GM03348 (cell line): ENCODE data around the gene SHISA6.

Experiments used
- DNase-seq: peaks from one replicate; pipeline ENCODE4 v3.0.0; 2012; ENCODE audit warnings: low spot score

SHISA6 gene

DNA sequence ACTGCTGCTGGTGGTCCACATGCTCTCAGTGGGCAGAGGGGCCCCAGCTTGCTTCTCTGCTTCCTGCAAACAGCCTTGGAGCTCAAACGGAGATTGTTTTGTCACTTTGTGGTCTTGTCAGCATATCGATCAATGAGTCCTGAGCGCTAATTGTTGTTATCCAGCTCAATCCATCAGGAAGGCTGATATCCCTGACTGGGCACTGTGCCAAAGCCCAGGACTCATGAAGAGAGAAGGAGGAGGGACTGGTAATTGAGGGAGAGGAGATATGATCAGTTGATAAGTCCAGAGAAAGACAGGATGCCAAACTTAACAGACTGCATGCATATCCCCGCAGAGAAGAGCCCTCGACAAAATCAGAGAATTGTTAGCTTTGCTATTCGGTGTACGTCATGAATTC, 298.6 kb downstream of the SHISA6 start:
- DNase-seq = no peak

DNA sequence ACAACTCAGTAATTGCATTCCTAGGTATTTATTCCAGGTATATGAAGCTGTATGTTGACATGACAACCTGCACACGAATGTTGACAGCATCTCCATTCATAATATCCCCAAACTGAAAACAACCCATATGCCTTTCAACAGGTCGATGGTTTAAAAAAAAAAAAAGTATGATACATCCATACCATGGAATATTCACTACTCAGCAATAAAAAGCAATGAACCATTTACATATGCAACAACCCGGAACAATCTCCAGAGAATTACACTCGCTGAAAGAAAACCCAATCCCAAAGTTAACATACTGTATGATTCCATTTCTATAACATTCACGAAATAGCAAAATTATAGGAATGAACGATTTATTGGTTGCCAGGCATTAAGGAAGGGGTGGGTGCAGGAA, 304.0 kb downstream of the SHISA6 start:
- no peak for DNase-seq

DNA sequence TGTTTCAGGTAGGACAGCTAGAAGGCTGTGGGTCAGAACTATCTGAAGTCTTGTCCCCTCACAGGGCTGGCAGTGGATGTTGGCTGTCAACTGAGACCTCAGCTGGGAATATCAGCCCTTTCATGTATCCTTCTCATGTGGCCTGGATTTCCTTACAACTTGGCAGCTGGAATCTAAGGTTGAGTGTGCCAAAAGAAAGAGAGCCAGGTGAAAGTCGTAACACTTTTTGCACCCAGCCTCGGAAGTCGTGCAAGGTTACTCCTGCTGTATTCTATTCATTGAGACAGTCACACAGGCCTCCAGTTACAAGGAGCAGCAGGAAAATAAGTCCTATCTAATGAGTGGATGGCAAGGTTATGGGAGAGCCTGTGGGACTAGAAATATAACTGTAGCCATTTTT, 304.7 kb downstream of the SHISA6 start:
- DNase-seq = no peak

DNA sequence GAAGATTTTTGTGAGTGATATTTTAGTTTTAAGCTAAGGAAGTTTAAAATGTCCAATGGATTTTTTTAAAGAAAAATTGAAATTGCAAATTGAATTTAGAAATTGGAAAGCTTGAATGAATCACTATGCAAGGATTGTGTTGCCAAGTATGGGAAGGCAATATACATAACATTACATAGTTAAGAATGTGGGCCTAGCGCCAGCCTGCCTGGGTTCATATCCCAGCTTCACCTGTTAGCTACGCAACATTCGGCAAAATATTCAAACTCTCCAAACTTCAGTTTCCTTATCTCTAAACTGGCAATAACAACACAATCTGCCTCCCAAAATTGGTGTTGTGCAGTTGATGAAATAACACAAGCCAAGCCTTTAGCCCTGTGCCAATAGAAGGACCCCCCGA, 306.8 kb downstream of the SHISA6 start:
- DNase-seq = no peak

DNA sequence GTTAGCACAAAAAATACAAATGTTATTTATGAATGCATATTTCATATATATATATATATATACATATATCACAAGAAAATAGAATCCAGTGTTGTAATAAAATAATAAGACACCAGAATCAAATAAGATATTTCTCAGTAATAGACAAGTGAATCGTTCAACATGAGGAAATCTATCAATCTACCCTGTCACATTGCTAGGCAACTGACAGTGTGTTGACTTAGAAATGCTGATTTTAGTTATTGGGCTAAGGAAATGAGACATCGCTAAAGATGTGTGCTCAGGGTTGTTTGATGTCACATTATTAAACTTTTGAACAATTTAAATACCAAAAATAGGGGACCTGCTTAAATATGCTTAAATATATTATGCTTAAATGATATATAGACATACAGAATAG, 307.4 kb downstream of the SHISA6 start:
- no peak for DNase-seq

DNA sequence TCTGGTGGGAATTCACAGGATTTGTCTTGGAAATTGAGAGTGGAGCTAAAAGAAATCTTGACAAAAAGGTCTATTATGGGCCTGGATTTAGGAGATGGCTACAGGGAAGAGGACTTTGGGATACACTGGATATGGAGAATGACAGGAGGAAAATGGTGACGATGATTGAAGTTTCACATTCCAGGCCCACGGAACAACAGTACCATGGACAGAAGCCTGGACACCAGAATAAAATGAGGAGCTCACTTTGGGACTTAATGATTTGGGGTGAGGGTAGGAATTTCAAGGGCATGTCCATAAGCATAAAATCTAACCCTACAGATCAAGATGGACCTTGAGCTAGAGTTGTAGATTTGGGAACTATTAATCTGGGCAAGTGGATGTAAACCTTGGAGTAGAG, 309.4 kb downstream of the SHISA6 start:
- DNase-seq = no peak

DNA sequence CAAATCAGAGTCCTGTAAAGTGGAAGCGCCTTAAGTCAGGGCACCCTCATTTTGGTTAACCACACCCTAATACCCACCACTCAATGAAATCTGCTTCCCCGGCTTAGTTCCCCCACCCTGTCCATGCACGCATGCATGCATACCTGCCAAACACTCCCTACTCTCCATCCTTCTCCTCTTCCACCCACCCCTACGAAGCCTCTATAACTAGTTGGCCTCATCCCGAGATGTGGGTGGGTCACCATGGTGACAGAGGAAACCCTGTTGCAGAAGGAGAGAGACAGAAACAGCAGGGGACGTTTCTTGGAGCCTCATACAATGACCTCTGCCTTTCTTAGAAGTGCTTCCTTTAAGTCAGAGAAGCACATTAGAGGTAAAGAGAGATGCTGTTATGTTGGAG, 310.4 kb downstream of the SHISA6 start:
- no peak for DNase-seq

DNA sequence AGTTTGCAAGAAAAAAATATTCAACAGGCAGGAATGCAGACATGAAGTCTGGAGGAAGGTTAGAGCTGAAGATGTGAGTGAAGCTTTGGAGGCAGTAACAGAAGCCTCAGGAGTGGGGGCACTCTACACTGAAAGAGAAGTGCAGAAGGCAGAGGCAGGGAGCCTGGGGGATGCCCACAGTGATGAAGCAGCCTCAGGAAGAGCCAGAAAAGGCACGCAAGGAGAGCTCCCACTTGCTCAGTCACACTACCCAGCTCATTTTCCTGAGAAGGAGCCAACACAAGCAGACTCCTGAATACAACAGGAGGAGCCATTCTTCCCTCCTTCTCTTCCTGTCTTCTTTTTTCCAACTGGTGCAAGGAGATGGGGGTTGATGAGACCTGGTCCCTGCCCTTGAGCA, 312.1 kb downstream of the SHISA6 start:
- DNase-seq = no peak

DNA sequence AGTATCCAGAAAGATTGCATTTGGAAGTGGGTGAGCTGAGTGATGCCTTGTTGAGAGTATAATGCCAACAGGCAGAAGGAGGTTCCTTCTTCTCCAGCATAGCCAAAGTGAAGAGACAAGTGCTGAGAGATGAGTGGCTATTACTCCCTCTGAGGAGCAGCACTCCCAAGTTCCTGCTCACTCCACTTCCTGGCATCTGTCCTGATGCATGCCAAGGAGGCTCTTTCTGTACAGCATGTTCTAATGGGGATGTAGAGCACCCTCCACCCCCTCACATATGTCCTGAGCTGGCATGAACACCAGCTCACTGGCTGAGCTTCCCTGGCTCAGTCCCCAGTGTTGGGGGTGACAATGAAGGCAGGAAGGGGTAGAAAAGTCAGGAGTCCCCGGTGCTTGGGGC, 313.0 kb downstream of the SHISA6 start:
- DNase-seq = no peak

DNA sequence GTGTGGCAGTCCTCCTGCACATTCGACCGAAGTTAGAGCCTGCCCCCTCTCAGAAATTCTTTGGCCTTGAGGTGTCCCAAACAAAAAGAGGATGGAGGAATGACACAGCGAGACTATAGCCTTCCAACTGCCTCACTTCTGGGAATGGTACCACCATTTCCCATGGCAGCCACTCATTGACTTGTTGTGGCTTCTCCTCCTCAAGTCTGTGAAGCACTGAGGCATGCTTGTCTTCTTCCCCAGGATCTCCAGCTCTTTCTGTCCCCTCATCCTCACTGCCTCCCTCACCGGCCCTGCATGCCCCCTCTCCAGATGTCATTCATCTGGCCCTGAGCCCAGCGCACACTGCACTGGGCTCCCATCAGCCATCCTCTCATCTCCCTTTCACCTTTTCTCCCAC, 313.5 kb downstream of the SHISA6 start:
- no peak for DNase-seq

DNA sequence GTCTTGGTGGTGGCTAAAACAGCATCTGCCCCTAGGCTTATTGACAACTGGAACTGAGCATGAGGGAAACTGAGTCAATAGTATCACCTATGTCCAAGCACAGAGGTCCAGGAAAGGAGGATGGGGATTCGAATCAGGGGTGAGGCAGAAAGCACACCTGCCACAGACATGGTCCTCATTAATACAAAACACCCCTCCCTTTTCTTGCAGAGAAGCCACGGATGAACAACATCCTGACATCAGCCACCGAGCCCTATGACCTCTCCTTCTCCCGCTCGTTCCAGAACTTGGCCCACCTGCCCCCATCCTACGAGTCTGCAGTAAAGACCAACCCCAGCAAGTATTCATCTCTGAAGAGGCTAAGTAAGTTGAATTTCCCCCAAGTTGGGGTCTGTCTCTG, 314.5 kb downstream of the SHISA6 start:
- no peak for DNase-seq

DNA sequence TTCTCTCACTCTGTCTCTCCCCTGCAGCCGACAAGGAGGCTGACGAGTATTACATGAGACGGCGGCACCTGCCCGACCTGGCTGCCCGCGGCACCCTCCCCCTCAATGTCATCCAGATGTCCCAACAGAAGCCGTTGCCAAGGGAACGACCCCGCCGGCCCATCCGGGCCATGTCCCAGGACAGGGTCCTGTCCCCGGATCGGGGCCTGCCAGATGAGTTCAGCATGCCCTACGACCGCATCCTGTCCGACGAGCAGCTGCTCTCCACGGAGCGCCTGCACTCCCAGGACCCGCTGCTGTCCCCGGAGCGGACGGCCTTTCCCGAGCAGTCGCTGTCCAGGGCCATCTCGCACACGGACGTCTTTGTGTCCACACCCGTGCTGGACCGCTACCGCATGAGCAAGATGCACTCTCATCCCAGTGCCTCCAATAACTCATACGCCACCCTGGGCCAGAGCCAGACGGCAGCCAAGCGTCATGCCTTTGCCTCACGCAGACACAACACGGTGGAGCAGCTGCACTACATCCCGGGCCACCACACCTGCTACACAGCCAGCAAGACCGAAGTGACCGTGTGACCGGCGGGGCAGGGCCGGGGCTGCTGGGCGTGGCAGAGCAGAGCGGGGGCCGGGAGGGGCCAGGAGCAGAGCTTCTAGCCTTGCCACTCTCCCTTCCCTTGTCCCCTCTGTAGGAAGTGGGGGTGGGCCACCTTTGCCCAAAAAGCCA, 316.9 kb downstream of the SHISA6 start:
- DNase-seq = no peak

DNA sequence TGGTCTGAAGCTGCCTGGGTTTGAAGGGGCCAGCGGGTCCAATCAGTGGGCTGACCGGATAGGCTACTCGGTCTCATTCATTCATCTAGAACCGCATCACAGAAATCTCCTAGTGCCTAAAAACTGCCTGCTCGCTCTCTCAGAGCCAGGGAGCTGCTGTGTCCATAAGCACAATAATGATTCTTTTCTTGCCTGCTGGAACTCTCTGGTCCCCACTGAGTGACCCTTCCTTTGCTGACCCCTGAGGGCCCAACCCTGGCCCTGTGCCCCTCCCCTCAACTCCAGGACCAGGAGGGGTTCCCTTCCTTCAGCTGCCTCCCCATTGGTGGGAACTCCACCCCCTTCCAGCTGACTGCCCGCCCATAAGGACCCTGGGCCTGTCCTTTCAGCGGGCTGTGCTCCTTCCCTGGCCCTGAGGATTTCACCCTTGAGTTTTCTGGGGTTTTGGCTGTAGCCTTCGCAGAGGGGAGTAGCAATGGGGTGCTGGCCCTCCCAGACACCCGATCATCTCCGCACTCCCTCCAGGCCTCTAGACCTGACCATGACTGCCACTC, 317.7 kb downstream of the SHISA6 start:
- no peak for DNase-seq

DNA sequence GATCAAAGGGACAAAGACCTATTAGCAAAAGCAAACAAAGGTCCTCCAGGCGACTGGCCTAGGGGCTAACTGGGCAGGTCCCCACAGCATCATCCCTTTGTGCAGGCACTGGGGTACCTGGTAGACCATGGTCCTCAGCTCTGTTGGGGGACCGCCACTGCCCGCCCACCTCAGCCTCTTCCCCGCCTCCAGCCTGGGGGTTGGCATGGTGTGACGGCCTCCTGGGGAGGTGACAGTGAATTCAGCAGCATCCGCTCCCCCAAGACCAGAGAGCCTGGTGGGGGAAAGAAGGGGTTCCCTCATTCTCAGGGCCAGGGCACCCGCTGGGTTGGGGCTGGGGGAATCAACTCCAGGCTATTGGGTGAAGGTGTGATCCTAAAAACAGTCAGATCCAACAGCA, 318.6 kb downstream of the SHISA6 start:
- no peak for DNase-seq

DNA sequence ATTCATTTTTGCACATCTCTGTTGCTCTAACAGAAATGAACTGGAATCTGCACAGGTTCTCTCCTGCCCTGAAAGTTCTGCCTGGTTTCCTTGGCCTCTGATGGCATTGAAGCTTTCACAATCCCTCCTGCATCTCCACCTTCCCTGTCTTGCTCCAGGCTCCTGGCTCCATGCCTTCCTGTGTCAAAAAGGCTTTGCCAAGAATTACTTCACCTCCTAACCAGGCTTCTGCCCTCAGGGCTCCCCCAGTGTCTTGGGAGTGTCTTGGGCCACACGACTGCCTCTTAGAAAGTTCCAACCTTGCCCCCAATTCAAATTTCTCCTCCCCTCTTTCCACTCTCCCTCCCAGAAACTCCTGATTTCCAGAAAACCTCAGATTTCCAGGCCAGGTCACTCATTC, 320.3 kb downstream of the SHISA6 start:
- no peak for DNase-seq

DNA sequence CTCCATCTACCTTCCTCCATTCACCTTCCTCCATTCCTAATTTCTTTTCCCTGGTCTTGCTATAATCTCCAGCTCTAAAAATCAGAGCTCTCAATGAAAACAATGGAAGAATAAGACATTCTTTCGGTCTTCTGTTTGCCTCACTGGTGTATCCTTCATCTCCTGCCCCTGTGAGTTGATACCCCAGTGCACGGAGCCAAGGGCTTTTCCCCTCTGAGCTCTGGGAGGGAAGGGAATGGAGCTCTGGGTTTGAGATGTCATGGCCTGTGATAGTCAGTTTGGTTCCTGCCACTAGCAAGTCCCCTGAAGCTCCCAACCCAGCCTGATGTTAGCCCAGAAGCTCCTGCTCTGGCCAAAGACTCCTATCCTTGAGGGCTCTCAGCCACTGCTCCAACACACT, 320.7 kb downstream of the SHISA6 start:
- DNase-seq = no peak

DNA sequence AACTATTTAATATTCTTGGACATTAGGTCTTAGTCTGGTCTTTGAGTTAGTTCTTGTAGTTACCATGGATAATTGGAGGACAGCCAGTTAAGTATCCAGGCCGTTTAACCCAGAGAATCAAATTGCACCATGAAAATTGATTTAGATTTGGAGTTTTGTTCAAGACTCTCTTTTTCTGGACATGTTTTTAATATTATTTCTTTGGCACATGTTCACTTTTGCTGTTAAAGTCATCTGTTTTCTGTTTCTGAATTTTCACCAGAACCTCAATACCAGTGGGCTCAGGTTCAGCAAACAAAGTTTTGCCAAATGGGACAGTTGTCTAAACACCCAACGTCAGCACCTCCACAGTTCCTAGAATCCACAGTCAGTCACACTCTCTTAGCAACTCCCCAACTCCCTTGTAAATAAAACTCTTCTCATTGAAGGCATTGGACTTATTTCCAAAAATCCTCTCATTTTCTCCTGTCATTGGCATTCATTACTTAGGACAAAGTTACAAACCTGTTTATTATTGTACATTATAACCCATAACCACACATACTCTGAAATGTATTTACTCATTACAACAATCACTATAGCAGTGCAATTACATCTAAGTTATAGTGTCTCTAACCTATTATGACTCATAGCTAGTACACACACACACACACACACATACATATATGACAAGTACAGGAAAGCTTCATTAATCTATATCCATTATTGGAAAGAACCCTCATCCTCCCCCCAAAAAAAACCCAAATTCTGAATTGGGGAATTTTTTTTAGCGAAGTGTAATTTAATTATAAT, 323.8 kb downstream of the SHISA6 start:
- DNase-seq = no peak

DNA sequence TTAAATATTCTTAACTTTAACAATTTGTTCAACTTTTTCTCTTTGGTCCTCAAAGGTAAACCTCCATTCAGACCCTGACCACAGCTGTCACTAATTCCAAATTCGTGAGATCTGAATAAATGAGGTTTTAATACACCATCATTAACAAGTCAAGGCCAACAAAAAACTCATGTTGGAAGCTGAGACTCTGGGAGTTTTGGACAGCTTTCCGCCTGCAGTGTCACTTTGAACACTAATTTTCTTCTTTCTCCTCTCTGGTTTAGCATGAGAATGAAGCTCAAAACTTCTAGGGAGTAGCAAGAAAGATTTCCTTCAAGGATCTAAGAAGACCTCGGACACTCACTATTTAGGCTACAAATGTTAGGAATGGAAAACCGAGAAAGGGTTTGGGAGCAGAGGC, 324.6 kb downstream of the SHISA6 start:
- DNase-seq = no peak

DNA sequence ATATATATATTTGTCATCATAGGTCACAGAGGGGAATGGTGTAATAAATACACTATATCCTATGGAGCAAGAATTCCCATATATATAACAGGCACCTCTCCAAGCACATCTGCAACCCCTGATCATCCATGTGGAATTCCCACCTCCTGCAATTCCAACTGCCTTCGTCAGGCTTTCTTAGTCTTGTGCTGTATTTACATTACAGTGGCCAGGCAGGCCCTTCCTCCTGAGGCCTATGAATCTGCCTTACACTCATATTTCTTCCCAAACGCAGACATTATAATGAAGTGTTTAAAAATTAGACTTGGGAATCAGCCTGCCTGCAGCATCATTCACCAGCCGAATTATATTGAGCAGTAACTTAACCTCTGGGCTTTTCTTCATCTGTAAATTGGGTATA, 338.0 kb downstream of the SHISA6 start:
- no peak for DNase-seq

DNA sequence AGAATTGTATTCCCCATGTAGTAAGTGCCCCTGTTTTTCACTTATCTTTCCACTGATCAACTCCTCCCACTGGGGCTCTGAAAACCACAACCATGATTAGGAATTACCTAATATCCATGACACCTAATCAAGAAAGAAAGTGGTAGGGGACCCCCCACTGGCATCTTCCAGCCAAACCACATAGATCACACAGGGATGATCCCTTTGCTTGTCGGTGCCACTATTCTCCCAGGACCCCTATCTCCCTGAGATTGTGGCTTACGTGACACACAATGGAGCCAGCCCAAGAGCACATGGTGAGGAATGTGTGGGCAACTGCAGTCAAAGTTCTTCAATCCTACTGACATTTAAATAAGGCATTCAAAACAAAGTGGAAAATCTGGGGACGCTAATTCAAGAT, 339.7 kb downstream of the SHISA6 start:
- no peak for DNase-seq

DNA sequence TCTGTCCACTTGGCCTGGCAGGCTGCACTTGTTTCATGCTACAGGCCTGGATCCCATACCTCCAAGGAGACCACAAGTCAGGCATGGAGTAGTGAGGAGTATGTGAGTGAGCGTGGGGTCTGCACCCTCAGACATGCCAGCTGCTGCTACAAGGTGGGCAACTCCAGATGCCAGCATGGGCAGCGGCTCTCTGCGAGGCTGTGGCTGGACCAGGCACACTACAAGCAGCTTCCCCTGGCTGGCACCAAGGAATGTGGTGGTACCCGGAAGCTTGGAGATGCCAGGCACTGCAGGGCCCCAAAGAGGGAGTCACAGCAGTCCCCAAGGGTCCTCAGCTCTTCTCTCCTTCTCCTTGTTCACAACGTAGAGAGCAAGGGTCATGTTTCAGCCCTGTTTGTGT, 341.2 kb downstream of the SHISA6 start:
- no peak for DNase-seq

DNA sequence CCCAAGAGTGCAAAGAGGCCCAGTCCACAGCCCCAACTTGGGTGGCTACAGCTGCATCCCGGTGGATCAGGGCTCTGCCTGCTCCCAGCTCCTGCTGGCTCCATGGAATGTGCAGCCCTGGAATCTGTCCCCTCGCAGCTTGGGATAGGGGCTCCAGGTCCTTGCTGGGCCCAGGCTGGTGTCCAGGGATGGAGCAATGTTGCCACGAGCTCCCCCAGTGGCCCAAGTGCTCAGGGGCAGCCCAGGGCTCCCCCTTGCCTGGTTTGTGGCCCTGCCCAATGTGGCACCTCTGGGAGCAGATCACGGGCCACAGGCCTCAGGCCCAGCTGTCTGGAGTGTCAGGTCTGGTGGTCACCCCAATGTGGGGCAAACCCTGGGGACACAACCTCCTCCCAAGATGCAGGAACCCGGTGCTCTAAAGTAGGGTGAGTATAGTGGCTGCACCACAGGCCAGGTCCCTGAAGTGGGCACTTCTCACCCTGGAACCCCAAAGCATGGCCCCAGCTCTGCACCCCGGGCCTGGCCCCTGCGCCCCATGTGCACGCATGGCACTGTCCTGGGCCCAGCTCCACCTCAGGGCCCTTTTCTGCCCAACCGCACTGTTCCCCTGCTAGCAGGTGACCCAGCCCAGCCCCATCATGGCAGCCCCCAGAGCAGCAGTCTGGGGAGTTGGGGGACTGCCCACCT, 342.4 kb downstream of the SHISA6 start:
- no peak for DNase-seq

DNA sequence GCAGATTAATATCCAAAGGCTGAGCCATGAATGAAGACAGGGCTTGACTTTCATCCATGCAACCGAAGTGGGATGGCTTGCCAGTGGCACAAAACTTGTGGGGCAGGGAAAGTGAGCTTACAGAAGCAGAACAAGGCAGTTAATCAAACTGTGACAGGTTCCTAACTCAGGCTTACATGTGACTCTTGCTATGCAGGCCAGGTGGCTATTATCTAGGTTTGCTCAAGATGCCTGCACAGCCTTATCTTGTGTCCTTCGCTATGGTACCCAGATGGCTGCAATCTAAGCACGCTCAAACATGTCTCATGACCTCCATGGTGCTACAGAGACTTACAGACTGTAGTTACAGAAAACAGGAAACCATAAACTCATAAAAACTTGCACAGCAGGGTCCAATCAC, 348.7 kb downstream of the SHISA6 start:
- DNase-seq = no peak
